ENCODE measurements around the gene LYZL1.

GRCh38 chr10:29263506-29263905 lies 25.4 kb upstream of the LYZL1 start:
- TF ChIP-seq POLR2A (IDR thresholded peaks at IDR 0.05) (no peak), CTCF (IDR thresholded peaks at IDR 0.05) (no peak)

All from uterus (tissue), 2 donors.